ENCODE data around the gene TNPO1. TPM values are rescaled to one million over a fixed set of nuclear protein-coding genes. Genes with fewer than 3 reads are reported as not detected.

The TNPO1 gene
- total and polyA plus RNA-seq, 9 of the 15 experiments (the other 6 are each of a cell fraction or from before 2014, with no cell fraction given) = 20.8 to 176 (median 97.9) TPM

DNA sequence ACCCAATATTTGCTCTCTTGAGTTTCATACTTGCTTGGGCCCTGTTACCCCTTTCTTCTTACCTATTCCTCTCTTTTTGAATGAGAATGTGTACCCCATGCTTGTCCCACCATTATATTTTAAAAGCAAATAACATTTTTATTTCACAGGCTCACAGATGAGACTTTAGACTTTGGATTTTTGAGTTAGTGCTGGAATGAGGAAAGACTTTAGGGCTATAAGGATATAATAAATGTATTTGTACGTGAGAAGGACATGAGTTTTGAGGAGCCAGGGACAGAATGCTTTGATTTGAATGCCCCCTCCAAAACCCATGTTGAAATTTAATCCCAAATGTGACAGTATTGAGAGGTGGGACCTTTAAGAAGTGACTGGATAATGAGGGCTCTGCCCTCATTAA is 33.1 kb upstream of the TNPO1 start:
- 0% methylated on average over 1 of the region's 1 CpG for WGBS (ENCODE audit: insufficient coverage, low coverage, missing lambda C conversion rate)

More for the DNA sequence above, 33.1 kb upstream of the TNPO1 start:
- in situ Hi-C loops (cut with MboI) (no loop called here), intact Hi-C loops (cut with micrococcal nuclease) (no loop called here)
- FAIRE-seq (no peak), DNase-seq (ENCODE audit: extremely low read depth in 1 of 4, low spot score in 3 of 4) (no peak), ATAC-seq (no peak)
- Histone ChIP-seq H4K20me1 (replicated peaks; ENCODE audit: control insufficient read depth, insufficient read depth, low read length) (no peaks in the 10 kb centered on the region), H3K4me3 (no peak overlapping the region), H3K27ac (ENCODE audit: extremely low read depth, low read depth, low read length) (no peak overlapping the region), H3K79me2 (ENCODE audit: control insufficient read depth, insufficient read depth, low read length) (no peaks in the 10 kb centered on the region), H3K4me2 (ENCODE audit: insufficient read depth, low read length) (no peak overlapping the region), H3K9ac (ENCODE audit: insufficient read depth in 1 of 2, low read depth in 2 of 2, low read length in 2 of 2) (no peak overlapping the region), H3K4me1 (replicated peaks in 1 of 2; ENCODE audit: control insufficient read depth in 2 of 2, insufficient read depth in 2 of 2, low read length in 2 of 2) (no peaks in the 10 kb centered on the region), H3K36me3 (ENCODE audit: control insufficient read depth, insufficient read depth, low read length) (no peaks in the 10 kb centered on the region), H2AFZ (ENCODE audit: low read depth, low read length) (no peak overlapping the region), H3K9me3 (replicated peaks; ENCODE audit: control insufficient read depth, insufficient read depth, low read depth, low read length) (no peaks in the 10 kb centered on the region; the same call in 1 of the 2 replicates), H3K9me1 (ENCODE audit: control insufficient read depth, insufficient read depth, low read length) (no peaks in the 10 kb centered on the region), H3K27me3 (ENCODE audit: control insufficient read depth in 2 of 2, insufficient read depth in 2 of 2, low read length in 2 of 2) (no peaks in the 10 kb centered on the region)
- CTCF ChIA-PET (ENCODE audit: low intra/inter-chr PET ratio) = no interaction called here
- POLR2A ChIA-PET = interaction anchor here (0.6 to 1.2 kb wide), 3 partner anchors 8 to 26 kb away, joined by 3 read pairs; no protein-coding TSS in a partner anchor
- no TSS peak for BruUV-seq (replicated peaks)
- TF ChIP-seq FOXA3 (CRISPR knock-in tag; conservative IDR thresholded peaks at IDR 0.05 in 1 of 2, IDR thresholded peaks at IDR 0.05 in 1 of 2) (no peak), PTBP1 (IDR thresholded peaks at IDR 0.05; ENCODE audit: low read depth, low read length) (no peak), CREM (IDR thresholded peaks at IDR 0.05; ENCODE audit: low read depth) (no peak), NR2C1 (IDR thresholded peaks at IDR 0.05) (no peak), NR2C1 (tag; IDR thresholded peaks at IDR 0.05) (no peak), CREB1 (IDR thresholded peaks at IDR 0.05) (no peak), CREB1 (CRISPR knock-in tag; IDR thresholded peaks at IDR 0.05) (no peak)
- TF ChIP-seq, protein P1, sequence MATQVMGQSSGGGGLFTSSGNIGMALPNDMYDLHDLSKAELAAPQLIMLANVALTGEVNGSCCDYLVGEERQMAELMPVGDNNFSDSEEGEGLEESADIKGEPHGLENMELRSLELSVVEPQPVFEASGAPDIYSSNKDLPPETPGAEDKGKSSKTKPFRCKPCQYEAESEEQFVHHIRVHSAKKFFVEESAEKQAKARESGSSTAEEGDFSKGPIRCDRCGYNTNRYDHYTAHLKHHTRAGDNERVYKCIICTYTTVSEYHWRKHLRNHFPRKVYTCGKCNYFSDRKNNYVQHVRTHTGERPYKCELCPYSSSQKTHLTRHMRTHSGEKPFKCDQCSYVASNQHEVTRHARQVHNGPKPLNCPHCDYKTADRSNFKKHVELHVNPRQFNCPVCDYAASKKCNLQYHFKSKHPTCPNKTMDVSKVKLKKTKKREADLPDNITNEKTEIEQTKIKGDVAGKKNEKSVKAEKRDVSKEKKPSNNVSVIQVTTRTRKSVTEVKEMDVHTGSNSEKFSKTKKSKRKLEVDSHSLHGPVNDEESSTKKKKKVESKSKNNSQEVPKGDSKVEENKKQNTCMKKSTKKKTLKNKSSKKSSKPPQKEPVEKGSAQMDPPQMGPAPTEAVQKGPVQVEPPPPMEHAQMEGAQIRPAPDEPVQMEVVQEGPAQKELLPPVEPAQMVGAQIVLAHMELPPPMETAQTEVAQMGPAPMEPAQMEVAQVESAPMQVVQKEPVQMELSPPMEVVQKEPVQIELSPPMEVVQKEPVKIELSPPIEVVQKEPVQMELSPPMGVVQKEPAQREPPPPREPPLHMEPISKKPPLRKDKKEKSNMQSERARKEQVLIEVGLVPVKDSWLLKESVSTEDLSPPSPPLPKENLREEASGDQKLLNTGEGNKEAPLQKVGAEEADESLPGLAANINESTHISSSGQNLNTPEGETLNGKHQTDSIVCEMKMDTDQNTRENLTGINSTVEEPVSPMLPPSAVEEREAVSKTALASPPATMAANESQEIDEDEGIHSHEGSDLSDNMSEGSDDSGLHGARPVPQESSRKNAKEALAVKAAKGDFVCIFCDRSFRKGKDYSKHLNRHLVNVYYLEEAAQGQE (IDR thresholded peaks at IDR 0.05; ENCODE audit: borderline replicate concordance) = no peak
- TF ChIP-seq, protein P1 (CRISPR knock-in tag; IDR thresholded peaks at IDR 0.05; ENCODE audit: low read depth) = no peak
- TF ChIP-seq, protein P2, sequence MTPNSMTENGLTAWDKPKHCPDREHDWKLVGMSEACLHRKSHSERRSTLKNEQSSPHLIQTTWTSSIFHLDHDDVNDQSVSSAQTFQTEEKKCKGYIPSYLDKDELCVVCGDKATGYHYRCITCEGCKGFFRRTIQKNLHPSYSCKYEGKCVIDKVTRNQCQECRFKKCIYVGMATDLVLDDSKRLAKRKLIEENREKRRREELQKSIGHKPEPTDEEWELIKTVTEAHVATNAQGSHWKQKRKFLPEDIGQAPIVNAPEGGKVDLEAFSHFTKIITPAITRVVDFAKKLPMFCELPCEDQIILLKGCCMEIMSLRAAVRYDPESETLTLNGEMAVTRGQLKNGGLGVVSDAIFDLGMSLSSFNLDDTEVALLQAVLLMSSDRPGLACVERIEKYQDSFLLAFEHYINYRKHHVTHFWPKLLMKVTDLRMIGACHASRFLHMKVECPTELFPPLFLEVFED (CRISPR knock-in tag; conservative IDR thresholded peaks at IDR 0.05) = no peak
- TF ChIP-seq, protein P3, sequence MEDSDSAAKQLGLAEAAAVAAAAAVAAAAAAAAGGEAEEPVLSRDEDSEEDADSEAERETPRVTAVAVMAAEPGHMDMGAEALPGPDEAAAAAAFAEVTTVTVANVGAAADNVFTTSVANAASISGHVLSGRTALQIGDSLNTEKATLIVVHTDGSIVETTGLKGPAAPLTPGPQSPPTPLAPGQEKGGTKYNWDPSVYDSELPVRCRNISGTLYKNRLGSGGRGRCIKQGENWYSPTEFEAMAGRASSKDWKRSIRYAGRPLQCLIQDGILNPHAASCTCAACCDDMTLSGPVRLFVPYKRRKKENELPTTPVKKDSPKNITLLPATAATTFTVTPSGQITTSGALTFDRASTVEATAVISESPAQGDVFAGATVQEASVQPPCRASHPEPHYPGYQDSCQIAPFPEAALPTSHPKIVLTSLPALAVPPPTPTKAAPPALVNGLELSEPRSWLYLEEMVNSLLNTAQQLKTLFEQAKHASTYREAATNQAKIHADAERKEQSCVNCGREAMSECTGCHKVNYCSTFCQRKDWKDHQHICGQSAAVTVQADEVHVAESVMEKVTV (CRISPR knock-in tag; IDR thresholded peaks at IDR 0.05) = no peak
